GM21526 (cell line): ENCODE measurements around the gene NPAS3.

Source experiments
- ATAC-seq: cut with Tn5 transposase; IDR thresholded peaks from one replicate; pipeline ENCODE4 v1.9.1; 2021; ENCODE audit warnings: moderate library complexity; ENCODE audit not compliant: unreplicated experiment, low FRiP score

Gene NPAS3

GRCh38 chr14:33237115-33237740 is 298.5 kb downstream of the NPAS3 start:
- ATAC-seq: no peak

GRCh38 chr14:33239465-33239864 is 300.8 kb downstream of the NPAS3 start:
- ATAC-seq: no peak

GRCh38 chr14:33240466-33240865 is 301.8 kb downstream of the NPAS3 start:
- no peak for ATAC-seq

- ATAC-seq: no peak
Measured at GRCh38 chr14:33241331-33241730, 302.7 kb downstream of the NPAS3 start.

GRCh38 chr14:33249233-33249820 is 310.6 kb downstream of the NPAS3 start:
- ATAC-seq: no peak

GRCh38 chr14:33250963-33251362 is 312.3 kb downstream of the NPAS3 start:
- no peak for ATAC-seq

GRCh38 chr14:33254342-33254741 is 315.7 kb downstream of the NPAS3 start:
- ATAC-seq: no peak

- no peak for ATAC-seq
Measured at GRCh38 chr14:33254861-33255395, 316.2 kb downstream of the NPAS3 start.

GRCh38 chr14:33257796-33258195 is 319.1 kb downstream of the NPAS3 start:
- ATAC-seq: no peak

- no peak for ATAC-seq
Measured at GRCh38 chr14:33259764-33260163, 321.1 kb downstream of the NPAS3 start.

GRCh38 chr14:33271216-33271615 is 332.5 kb downstream of the NPAS3 start:
- ATAC-seq: no peak

GRCh38 chr14:33271891-33272290 is 333.2 kb downstream of the NPAS3 start:
- ATAC-seq: no peak

- no peak for ATAC-seq
Measured at GRCh38 chr14:33273978-33274377, 335.3 kb downstream of the NPAS3 start.

GRCh38 chr14:33275879-33276278 is 337.2 kb downstream of the NPAS3 start:
- no peak for ATAC-seq

GRCh38 chr14:33279865-33280264 is 341.2 kb downstream of the NPAS3 start:
- ATAC-seq: no peak

GRCh38 chr14:33280646-33281045 is 342.0 kb downstream of the NPAS3 start:
- ATAC-seq: no peak

GRCh38 chr14:33282331-33283230 is 343.9 kb downstream of the NPAS3 start:
- no peak for ATAC-seq

GRCh38 chr14:33285902-33286700 is 347.4 kb downstream of the NPAS3 start:
- ATAC-seq: no peak

- no peak for ATAC-seq
Measured at GRCh38 chr14:33287189-33287588, 348.5 kb downstream of the NPAS3 start.

GRCh38 chr14:33290641-33291040 is 352.0 kb downstream of the NPAS3 start:
- ATAC-seq: no peak
